Measurements from ENCODE around the gene INPP4A. TPM values are rescaled to one million over a fixed set of nuclear protein-coding genes. Genes with fewer than 3 reads are reported as not detected.
"Not testable (repeated sequence)": the region's sequence is repeated elsewhere in the genome, so short reads cannot be mapped to it uniquely, and the experiment has no call there.

Gene INPP4A
- polyA plus RNA-seq, 1 experiment: 12.9 TPM

DNA sequence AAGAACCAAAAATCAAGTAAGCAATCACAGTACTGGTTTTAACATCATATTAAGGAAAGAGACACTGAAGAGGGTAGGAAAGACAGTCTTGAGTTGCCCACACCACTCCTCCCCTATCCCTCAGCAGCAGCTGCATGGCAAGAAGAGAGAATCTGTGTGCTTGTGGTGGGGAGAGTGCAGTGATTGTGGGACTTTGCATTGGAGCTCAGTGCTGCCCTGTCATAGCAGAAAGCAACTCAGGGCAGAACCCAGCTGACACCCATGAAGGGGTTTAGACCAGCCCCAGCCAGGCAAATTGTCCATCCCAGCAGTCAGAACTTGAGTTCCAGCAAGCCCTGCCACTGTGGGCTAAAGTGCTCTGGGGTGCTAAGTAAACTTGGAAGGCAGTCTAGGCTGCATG lies 40.8 kb upstream of the INPP4A start:
- H3K27me3 ChIP-seq (ENCODE audit: control insufficient read depth, insufficient read depth, low read length): peaks cover 6% of the 10 kb centered on the region
- no peak overlapping the region for H3K4me3 ChIP-seq (ENCODE audit: low read depth, low read length)
- H3K9me3 ChIP-seq (ENCODE audit: control insufficient read depth, insufficient read depth, low read length): no peaks in the 10 kb centered on the region
- no peak overlapping the region for H3K27ac ChIP-seq (ENCODE audit: low read depth, low read length)
- POLR2A ChIA-PET: no interaction called here
- DNase-seq (ENCODE audit: low read depth, low spot score): no peak
- CTCF ChIA-PET: interaction anchor here (1.7 kb wide), 1 partner anchor 8 kb away, joined by 8 read pairs; no protein-coding TSS in a partner anchor
- TF ChIP-seq, protein P1, sequence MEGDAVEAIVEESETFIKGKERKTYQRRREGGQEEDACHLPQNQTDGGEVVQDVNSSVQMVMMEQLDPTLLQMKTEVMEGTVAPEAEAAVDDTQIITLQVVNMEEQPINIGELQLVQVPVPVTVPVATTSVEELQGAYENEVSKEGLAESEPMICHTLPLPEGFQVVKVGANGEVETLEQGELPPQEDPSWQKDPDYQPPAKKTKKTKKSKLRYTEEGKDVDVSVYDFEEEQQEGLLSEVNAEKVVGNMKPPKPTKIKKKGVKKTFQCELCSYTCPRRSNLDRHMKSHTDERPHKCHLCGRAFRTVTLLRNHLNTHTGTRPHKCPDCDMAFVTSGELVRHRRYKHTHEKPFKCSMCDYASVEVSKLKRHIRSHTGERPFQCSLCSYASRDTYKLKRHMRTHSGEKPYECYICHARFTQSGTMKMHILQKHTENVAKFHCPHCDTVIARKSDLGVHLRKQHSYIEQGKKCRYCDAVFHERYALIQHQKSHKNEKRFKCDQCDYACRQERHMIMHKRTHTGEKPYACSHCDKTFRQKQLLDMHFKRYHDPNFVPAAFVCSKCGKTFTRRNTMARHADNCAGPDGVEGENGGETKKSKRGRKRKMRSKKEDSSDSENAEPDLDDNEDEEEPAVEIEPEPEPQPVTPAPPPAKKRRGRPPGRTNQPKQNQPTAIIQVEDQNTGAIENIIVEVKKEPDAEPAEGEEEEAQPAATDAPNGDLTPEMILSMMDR (IDR thresholded peaks at IDR 0.05; ENCODE audit: low read depth, low read length): no peak

DNA sequence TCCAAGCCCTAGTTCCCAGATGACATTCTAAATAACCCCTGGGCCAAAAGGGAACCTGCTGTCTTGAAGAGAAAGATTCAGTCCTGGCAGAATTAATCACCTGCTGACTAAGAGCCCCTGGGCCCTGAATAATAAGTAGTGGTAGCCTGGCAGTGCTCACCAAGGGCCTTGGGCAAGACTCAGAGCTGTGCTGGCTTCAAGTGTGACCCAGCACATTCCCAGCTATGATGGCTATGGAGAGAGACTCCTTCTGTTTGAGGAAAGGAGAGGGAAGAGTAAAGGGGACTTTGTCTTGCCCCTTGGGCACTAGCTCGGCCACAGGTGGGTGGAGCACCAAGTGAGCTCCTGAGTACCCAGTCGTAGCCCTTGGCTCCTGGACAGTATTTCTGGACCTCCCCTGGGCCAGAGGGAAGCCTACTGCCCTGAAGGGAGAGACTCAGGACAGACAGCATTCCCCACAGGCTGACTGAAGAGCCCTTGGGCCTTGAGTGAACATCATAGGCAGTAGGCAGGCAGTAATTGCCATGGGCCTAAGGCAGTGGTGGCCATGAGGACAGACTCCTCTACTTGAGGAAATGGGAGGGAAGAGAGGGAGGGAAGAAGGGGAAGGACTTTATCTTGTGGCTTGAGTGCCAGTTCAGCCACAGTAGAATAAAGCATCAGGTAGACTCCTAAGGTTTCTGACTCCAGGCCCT lies 40.0 kb upstream of the INPP4A start:
- peaks cover 6% of the 10 kb centered on the region for H3K27me3 ChIP-seq (ENCODE audit: control insufficient read depth, insufficient read depth, low read length)
- ChIA-PET POLR2A (no interaction called here), CTCF (no interaction called here)
- H3K27ac ChIP-seq (ENCODE audit: low read depth, low read length): no peak overlapping the region
- no peaks in the 10 kb centered on the region for H3K9me3 ChIP-seq (ENCODE audit: control insufficient read depth, insufficient read depth, low read length)
- TF ChIP-seq, protein P1 (IDR thresholded peaks at IDR 0.05; ENCODE audit: low read depth, low read length): no peak
- no peak for DNase-seq (ENCODE audit: low read depth, low spot score)
- no peak overlapping the region for H3K4me3 ChIP-seq (ENCODE audit: low read depth, low read length)

DNA sequence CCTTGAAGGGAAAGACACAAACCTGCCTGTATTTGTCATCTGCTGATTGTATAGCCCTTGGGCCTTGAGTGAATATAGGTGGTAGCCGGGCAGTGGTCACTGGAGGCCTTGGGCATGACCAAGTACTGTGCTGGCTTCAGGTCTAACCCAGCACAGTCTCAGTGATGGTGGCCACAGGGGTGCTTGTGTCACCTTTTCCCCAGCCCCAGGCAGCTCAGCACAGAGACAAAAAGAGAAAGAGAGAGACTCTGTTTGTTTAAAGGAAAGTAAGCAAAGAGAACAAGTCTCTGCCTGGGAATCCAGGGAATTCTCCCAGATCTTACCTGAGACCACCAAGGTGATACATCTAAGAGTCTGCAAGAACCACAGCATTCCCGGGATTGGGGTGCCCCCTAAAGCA lies 39.4 kb upstream of the INPP4A start:
- Histone ChIP-seq H3K4me3 (ENCODE audit: low read depth, low read length) (no peak overlapping the region), H3K9me3 (ENCODE audit: control insufficient read depth, insufficient read depth, low read length) (no peaks in the 10 kb centered on the region), H3K27ac (ENCODE audit: low read depth, low read length) (no peak overlapping the region), H3K27me3 (ENCODE audit: control insufficient read depth, insufficient read depth, low read length) (peaks cover 6% of the 10 kb centered on the region)
- TF ChIP-seq, protein P1 (IDR thresholded peaks at IDR 0.05; ENCODE audit: low read depth, low read length): no peak
- DNase-seq (ENCODE audit: low read depth, low spot score): no peak
- ChIA-PET POLR2A (no interaction called here), CTCF (no interaction called here)

DNA sequence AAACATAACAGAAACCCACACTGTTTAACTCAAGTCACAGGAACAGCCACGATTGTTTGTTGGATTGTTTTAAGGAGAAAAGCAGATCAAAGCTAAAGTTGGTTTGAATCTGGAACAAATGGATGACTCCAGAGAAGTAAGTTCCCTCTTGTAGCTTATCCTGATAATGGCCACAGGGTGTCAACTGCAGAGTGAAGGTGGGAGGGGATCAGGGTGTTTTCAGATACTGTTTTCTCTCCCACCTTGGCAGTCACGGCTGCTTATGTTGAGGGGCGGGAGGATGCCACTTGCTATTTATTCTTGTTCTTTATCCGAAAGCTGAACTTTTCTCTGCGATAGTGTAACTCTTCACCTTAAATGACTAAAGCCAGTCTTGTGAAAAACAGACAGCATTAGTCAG lies 36.5 kb upstream of the INPP4A start:
- Histone ChIP-seq H3K27ac (ENCODE audit: low read depth, low read length) (no peak overlapping the region), H3K9me3 (ENCODE audit: control insufficient read depth, insufficient read depth, low read length) (no peaks in the 10 kb centered on the region), H3K4me3 (ENCODE audit: low read depth, low read length) (no peak overlapping the region), H3K27me3 (ENCODE audit: control insufficient read depth, insufficient read depth, low read length) (peaks cover 4% of the 10 kb centered on the region)
- CTCF ChIA-PET: interaction anchor here (0.6 to 1.1 kb wide), 2 partner anchors 23 to 194 kb away, joined by 3 read pairs; no protein-coding TSS in a partner anchor
- POLR2A ChIA-PET: no interaction called here
- DNase-seq (ENCODE audit: low read depth, low spot score): no peak
- TF ChIP-seq, protein P1 (IDR thresholded peaks at IDR 0.05; ENCODE audit: low read depth, low read length): no peak

DNA sequence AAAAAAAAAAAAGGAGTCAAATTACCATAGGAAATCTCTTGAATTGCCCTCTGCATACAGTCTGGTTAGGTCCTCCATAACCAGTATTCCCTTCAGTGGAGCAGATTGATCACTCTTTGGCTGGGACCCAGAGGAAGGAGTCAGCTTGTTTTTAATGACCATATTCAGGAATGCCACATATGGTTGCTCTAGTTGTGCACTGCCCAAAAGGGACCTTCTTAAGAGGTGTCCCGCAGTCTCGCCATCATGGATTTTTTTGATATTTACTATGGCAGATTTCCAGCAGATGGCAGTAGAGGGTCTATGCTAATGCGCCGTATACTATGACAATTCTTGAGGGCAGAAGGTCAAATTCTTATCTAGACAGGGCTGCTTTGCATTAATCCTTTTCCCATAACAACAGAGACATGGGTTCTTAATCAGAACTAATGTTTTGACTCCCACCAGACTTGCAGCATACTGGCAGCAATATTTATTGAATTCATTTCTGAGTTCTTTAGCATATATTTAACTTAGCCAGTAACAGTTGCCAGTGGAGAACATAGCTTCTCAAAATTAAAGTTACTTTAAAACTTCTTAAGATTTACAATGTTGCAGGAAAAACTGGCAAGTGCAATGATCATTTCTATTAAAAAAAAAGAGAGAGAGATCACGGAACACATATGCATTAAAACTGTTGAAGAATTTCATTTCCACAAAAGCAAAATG lies 31.8 kb upstream of the INPP4A start:
- DNase-seq (ENCODE audit: low read depth, low spot score): peak; percentile 8
- ChIA-PET CTCF (interaction anchor here (0.6 to 2.2 kb wide), 26 partner anchors 10 to 1849 kb away, joined by 3 to 14 read pairs (median 5); partner anchors contain the start of genes COA5 and UNC50), POLR2A (no interaction called here)
- no peaks in the 10 kb centered on the region for H3K9me3 ChIP-seq (ENCODE audit: control insufficient read depth, insufficient read depth, low read length)
- no peak overlapping the region for H3K27ac ChIP-seq (ENCODE audit: low read depth, low read length)
- H3K4me3 ChIP-seq (ENCODE audit: low read depth, low read length): no peak overlapping the region
- TF ChIP-seq, protein P1 (IDR thresholded peaks at IDR 0.05; ENCODE audit: low read depth, low read length): peak; percentile 83
- H3K27me3 ChIP-seq (ENCODE audit: control insufficient read depth, insufficient read depth, low read length): peaks cover 3% of the 10 kb centered on the region

DNA sequence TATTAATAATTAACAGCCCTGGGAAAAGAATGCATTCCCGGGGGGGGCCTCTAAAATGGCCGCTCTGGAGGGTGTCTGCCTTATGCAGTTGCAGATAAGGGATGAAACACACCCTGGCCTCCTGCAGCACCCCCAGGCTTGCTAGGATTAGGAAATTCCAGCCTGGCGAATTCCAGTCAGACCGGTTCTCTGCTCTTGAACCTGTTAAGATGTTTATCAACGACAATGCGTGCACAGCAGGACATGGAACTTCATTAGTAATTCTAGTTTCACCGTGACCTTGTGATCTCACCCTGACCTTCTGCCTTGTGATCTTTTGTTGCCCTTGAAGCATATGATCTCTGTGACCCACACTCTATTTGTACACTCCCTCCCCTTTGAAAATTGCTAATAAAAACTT lies 30.4 kb upstream of the INPP4A start:
- H3K27me3 ChIP-seq (ENCODE audit: control insufficient read depth, insufficient read depth, low read length); H3K4me3 ChIP-seq (ENCODE audit: low read depth, low read length); H3K27ac ChIP-seq (ENCODE audit: low read depth, low read length); CTCF ChIA-PET; DNase-seq (ENCODE audit: low read depth, low spot score); POLR2A ChIA-PET; H3K9me3 ChIP-seq (ENCODE audit: control insufficient read depth, insufficient read depth, low read length): not testable (repeated sequence)

DNA sequence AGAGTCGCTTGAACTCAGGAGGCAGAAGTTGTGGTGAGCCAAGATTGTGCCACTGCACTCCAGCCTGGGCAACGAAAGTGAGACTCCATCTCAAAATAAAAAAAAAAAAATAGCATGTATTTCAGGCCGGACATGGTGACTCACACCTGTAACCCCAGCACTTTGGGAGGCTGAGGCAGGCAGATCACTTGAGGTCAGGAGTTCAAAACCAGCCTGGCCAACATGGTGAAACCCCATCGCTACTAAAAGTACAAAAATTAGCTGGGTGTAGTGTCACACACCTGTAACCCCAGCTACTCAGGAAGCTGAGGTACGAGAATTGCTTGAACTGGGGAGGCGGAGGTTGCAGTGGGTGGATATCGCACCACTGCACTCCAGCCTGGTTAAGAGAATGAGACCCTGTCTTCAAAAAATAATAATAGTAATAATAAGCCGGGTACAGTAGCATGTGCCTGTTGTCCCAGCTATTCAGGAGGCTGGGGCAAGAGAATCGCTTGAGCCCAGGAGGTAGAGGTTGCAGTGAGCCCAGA lies 28.9 kb upstream of the INPP4A start:
- H3K27ac ChIP-seq (ENCODE audit: low read depth, low read length); POLR2A ChIA-PET; H3K9me3 ChIP-seq (ENCODE audit: control insufficient read depth, insufficient read depth, low read length); H3K4me3 ChIP-seq (ENCODE audit: low read depth, low read length); H3K27me3 ChIP-seq (ENCODE audit: control insufficient read depth, insufficient read depth, low read length); DNase-seq (ENCODE audit: low read depth, low spot score): not testable (repeated sequence)
- CTCF ChIA-PET: interaction anchor here (0.8 to 1.1 kb wide), 2 partner anchors 186 to 233 kb away, joined by 3 to 4 read pairs; no protein-coding TSS in a partner anchor

All from AG04450 (cell line).